Right lobe of liver (tissue), 6 donors: ENCODE data around the gene RPTOR. TPM values are rescaled to one million over a fixed set of nuclear protein-coding genes. Genes with fewer than 3 reads are reported as not detected.

Experiments used
- ATAC-seq, 4 donors: fragments of 200-7000 bp; cut with Tn5 transposase; one replicate each; pipeline ENCODE4 v1.9.1; 2020; ENCODE audit warnings: mild to moderate bottlenecking in 4 of 4, moderate library complexity in 4 of 4
- DNase-seq, 3 donors: peaks; one replicate each; pipeline ENCODE4 v3.0.0-alpha.2; 2020
- H3K27ac ChIP-seq, 3 donors: fragments of 200-600 bp; one replicate each; pipeline ENCODE4 v1.8.0; 2022
- H3K27me3 ChIP-seq, 2 donors: fragments of 200-600 bp; one replicate each; pipeline ENCODE4 v1.8.0; 2022
- H3K36me3 ChIP-seq, 4 donors: fragments of 200-600 bp; sonication (generic) in 1 of 4; one replicate each; pipeline versions ENCODE4 v1.5.1 to v1.8.0; 2017 to 2022; ENCODE audit warnings: control low read depth in 1 of 4
- H3K4me1 ChIP-seq, 4 donors: fragments of 200-600 bp; sonication (generic) in 1 of 4; one replicate each; pipeline versions ENCODE4 v1.5.1 to v1.8.0; 2017 to 2022; ENCODE audit warnings: control low read depth in 1 of 4
- H3K4me3 ChIP-seq, 3 donors: fragments of 200-600 bp; one replicate each; pipeline ENCODE4 v1.8.0; 2022
- H3K9me3 ChIP-seq, 4 donors: fragments of 200-600 bp; sonication (generic) in 1 of 4; one replicate each; pipeline versions ENCODE4 v1.5.1 to v1.8.0; 2017 to 2022; ENCODE audit warnings: control low read depth in 1 of 4
- CTCF ChIP-seq, 4 donors: fragments of 200-600 bp in 3 of 4; fragments of 450-650 bp in 1 of 4; IDR thresholded peaks; one replicate each; pipeline versions ENCODE4 v1.5.1 to v1.8.0; 2016 to 2022; ENCODE audit warnings: antibody characterized with exemption in 4 of 4, mild to moderate bottlenecking in 2 of 4
- POLR2A ChIP-seq: fragments of 450-650 bp; IDR thresholded peaks from one replicate; pipeline ENCODE4 v1.6.1; 2017; ENCODE audit warnings: antibody characterized with exemption, mild to moderate bottlenecking
- WGBS: methylation state at CpG from one replicate; pipeline ENCODE4 v1.1.6; 2018; ENCODE audit warnings: low coverage, low lambda C conversion rate; ENCODE audit not compliant: insufficient coverage; ENCODE audit errors: missing lambda C conversion rate; 5-methylcytosine and 5-hydroxymethylcytosine counted together
- intact Hi-C, 2 donors: fragments of 100-400 bp; cut with DNase I; formaldehyde crosslinking; loops; one replicate each; pipeline versions ENCODE4 v1.11.2 to v1.14.1; 2022
- total RNA-seq, 6 experiments: library from RNA; depleted of rRNA in 2 of 6; stranded (reverse); fragments of >200 nt in 2 of 6; fragmentation: NEBNext Ultra II Directional in 3 of 6; extraction: Animal tissue kit (Norgen Biotek cat#: 25700) in 3 of 6; gene quantifications; one replicate each; pipeline versions ENCODE4 v1.1.0 to v1.2.4, GENCODE V29; 2016 to 2023
- donor health status: DM: no; HTN: yes; CAD: no.
- donor health status: DM: no; HTN: no; CAD: no.
- donor health status: DM: no; HTN: no; CAD: no.
- donor health status: DM: no; HTN: yes; CAD: no.
- donor health status: DM: no; HTN: yes; CAD: no.

The RPTOR gene
- total RNA-seq, 6 experiments from 2014 or later, result 13.1 to 24.0 (median 15.5) TPM

GRCh38 chr17:80712089-80712488 is 167.5 kb downstream of the RPTOR start:
- no peak for TF ChIP-seq POLR2A
- no peak for TF ChIP-seq CTCF (IDR thresholded peaks at IDR 0.05)

GRCh38 chr17:80712606-80713005 is 168.0 kb downstream of the RPTOR start:
- WGBS, result 83% methylated on average over 8 of the region's 8 CpGs
- DNase-seq (no peak), ATAC-seq (no peak)
- H3K4me3 ChIP-seq, result no peak overlapping the region
- H3K4me1 ChIP-seq, result no peaks in the 10 kb centered on the region
- TF ChIP-seq POLR2A (no peak), CTCF (IDR thresholded peaks at IDR 0.05) (no peak)
- no peaks in the 10 kb centered on the region for H3K27me3 ChIP-seq
- H3K27ac ChIP-seq, result no peak overlapping the region
- H3K36me3 ChIP-seq, result peaks cover 0 to 5% (median 0%) of the 10 kb centered on the region in 4 donors
- intact Hi-C loops, result no loop called here
- no peaks in the 10 kb centered on the region for H3K9me3 ChIP-seq

More at GRCh38 chr17:80712089-80712488, 167.5 kb downstream of the RPTOR start:
- ATAC-seq (no peak), DNase-seq (no peak)
- H3K27me3 ChIP-seq, result no peaks in the 10 kb centered on the region
- intact Hi-C loops, result no loop called here
- WGBS, result 85% methylated on average over 4 of the region's 4 CpGs
- no peak overlapping the region for H3K27ac ChIP-seq
- H3K4me1 ChIP-seq, result no peaks in the 10 kb centered on the region
- H3K4me3 ChIP-seq, result no peak overlapping the region
- peaks cover 0 to 5% (median 0%) of the 10 kb centered on the region in 4 donors for H3K36me3 ChIP-seq
- H3K9me3 ChIP-seq, result no peaks in the 10 kb centered on the region

GRCh38 chr17:80716986-80717719 is 172.5 kb downstream of the RPTOR start:
- 93% methylated on average over 10 of the region's 10 CpGs for WGBS
- TF ChIP-seq CTCF (IDR thresholded peaks at IDR 0.05) (no peak), POLR2A (no peak)
- ATAC-seq (no peak), DNase-seq (no peak)
- H3K36me3 ChIP-seq, result no peaks in the 10 kb centered on the region
- no peak overlapping the region for H3K4me3 ChIP-seq
- intact Hi-C loops, result no loop called here
- H3K27me3 ChIP-seq, result no peaks in the 10 kb centered on the region
- no peaks in the 10 kb centered on the region for H3K4me1 ChIP-seq
- no peaks in the 10 kb centered on the region for H3K9me3 ChIP-seq
- no peak overlapping the region for H3K27ac ChIP-seq

GRCh38 chr17:80717720-80718083 is 173.1 kb downstream of the RPTOR start:
- ATAC-seq, result no peak
- intact Hi-C loops, result no loop called here

More at GRCh38 chr17:80717720-80718083, 173.1 kb downstream of the RPTOR start:
- H3K27me3 ChIP-seq, result no peaks in the 10 kb centered on the region
- no peaks in the 10 kb centered on the region for H3K4me1 ChIP-seq
- H3K36me3 ChIP-seq, result no peaks in the 10 kb centered on the region
- no peak for DNase-seq
- WGBS, result 89% methylated on average over 6 of the region's 7 CpGs
- no peaks in the 10 kb centered on the region for H3K9me3 ChIP-seq
- no peak overlapping the region for H3K4me3 ChIP-seq
- no peak for TF ChIP-seq CTCF (IDR thresholded peaks at IDR 0.05)
- no peak overlapping the region for H3K27ac ChIP-seq
